GM12801 (cell line): ENCODE results near the gene GPR21.

ENCODE experiments used
- CTCF ChIP-seq: IDR thresholded peaks from one replicate; pipeline ENCODE4 v1.5.1; 2011; ENCODE audit warnings: control low read depth; ENCODE audit not compliant: insufficient read length; ENCODE audit errors: extremely low read depth

Gene GPR21

GRCh38 chr9:123073991-123074422 lies 40.5 kb downstream of the GPR21 start:
- no peak for TF ChIP-seq CTCF

- TF ChIP-seq CTCF = no peak
Observed at GRCh38 chr9:123074628-123075027, 41.2 kb downstream of the GPR21 start.

GRCh38 chr9:123080444-123080843 lies 47.0 kb downstream of the GPR21 start:
- TF ChIP-seq CTCF = no peak

GRCh38 chr9:123081824-123082223 lies 48.4 kb downstream of the GPR21 start:
- no peak for TF ChIP-seq CTCF

GRCh38 chr9:123083680-123084079 lies 50.2 kb downstream of the GPR21 start:
- TF ChIP-seq CTCF = no peak

GRCh38 chr9:123084256-123084655 lies 50.8 kb downstream of the GPR21 start:
- no peak for TF ChIP-seq CTCF
